Stomach (tissue), 4 donors: ENCODE data around the gene RCN1.

Experiments used
- CTCF ChIP-seq, 7 experiments: fragments of 450-650 bp in 4 of 7; fragments of 200-600 bp in 3 of 7; sonication (generic) in 3 of 7; IDR thresholded peaks; one replicate each; pipeline ENCODE4 v1.5.1; 2016 to 2019; ENCODE audit warnings: antibody characterized with exemption in 7 of 7, control low read depth in 2 of 7, mild to moderate bottlenecking in 1 of 7
- EP300 ChIP-seq: sonication (generic); formaldehyde crosslinking; IDR thresholded peaks from one replicate; pipeline ENCODE4 v1.6.1; 2017; ENCODE audit warnings: antibody characterized with exemption

GRCh38 chr11:32145282-32145681 is 54.4 kb downstream of the RCN1 start:
- no peak for TF ChIP-seq CTCF (IDR thresholded peaks at IDR 0.05)
- TF ChIP-seq EP300: no peak
